Mucosa of descending colon (tissue), 3 donors: ENCODE results near the gene PLA2G4E. TPM values are rescaled to one million over a fixed set of nuclear protein-coding genes. Genes with fewer than 3 reads are reported as not detected.

Experiments used
- ATAC-seq: fragments of 200-7000 bp; cut with Tn5 transposase; one replicate; pipeline ENCODE4 v1.9.1; 2020; ENCODE audit warnings: mild to moderate bottlenecking, moderate library complexity
- DNase-seq, 3 donors: peaks; one replicate each; pipeline ENCODE4 v3.0.0-alpha.2; 2020
- H3K36me3 ChIP-seq: fragments of 200-600 bp; one replicate; pipeline ENCODE4 v1.8.0; 2021; ENCODE audit warnings: low read depth, mild to moderate bottlenecking
- H3K4me1 ChIP-seq: fragments of 200-600 bp; one replicate; pipeline ENCODE4 v1.8.0; 2021; ENCODE audit warnings: low read depth, mild to moderate bottlenecking
- H3K4me3 ChIP-seq: fragments of 200-600 bp; one replicate; pipeline ENCODE4 v1.8.0; 2021; ENCODE audit warnings: mild to moderate bottlenecking
- H3K9me3 ChIP-seq: fragments of 200-600 bp; one replicate; pipeline ENCODE4 v1.8.0; 2021; ENCODE audit warnings: mild to moderate bottlenecking
- intact Hi-C, 2 donors: fragments of 100-400 bp; cut with DNase I in 1 of 2; cut with micrococcal nuclease in 1 of 2; formaldehyde crosslinking; loops; one replicate each; pipeline versions ENCODE4 v1.11.0 to v1.11.1; 2022; cut with DNase I, micrococcal nuclease
- total RNA-seq, 3 donors: library from RNA; stranded (reverse); fragmentation: NEBNext Ultra II Directional in 2 of 3; extraction: Animal tissue kit (Norgen Biotek cat#: 25700) in 2 of 3; gene quantifications; one replicate each; pipeline versions ENCODE4 v1.2.1 to v1.2.4, GENCODE V29; 2021 to 2023
- TF ChIP-seq, protein P1 (sequence below): fragments of 200-600 bp; IDR thresholded peaks from one replicate; pipeline ENCODE4 v1.8.0; 2022; ENCODE audit warnings: antibody characterized with exemption, mild to moderate bottlenecking
- donor health status: DM: no; HTN: no; CAD: no; lungs with moderate emphysema.
- donor health status: DM: no; HTN: no; CAD: no.
- donor health status: DM: no; HTN: yes; CAD: no.

Gene PLA2G4E
- total RNA-seq, 3 donors from 2014 or later, result 0.06 to 0.27 (median 0.09) TPM

DNA sequence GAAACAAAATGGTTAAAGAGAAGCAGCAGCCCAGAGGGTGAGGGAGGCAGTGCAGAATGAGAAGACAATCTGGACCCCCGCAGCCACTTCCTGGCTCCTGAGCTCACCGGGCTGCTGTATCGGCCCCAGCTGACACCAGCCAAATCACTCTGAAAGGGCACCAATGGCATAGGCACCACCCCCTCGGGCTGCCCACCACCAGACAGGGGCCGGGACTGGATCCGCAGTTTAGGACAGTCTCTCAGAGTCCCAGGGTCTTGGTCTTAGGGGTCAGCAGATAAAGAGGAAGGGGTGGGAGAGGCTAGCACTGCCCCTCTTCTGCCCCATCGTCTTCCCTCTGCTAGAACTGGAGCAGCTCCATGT, 30.6 kb downstream of the PLA2G4E start:
- intact Hi-C loops, result no loop called here
- H3K4me3 ChIP-seq, result no peak overlapping the region
- peak in 1 of 3 donors; percentile 24 for DNase-seq
- H3K9me3 ChIP-seq, result no peaks in the 10 kb centered on the region
- ATAC-seq, result no peak
- no peaks in the 10 kb centered on the region for H3K36me3 ChIP-seq
- TF ChIP-seq, protein P1, sequence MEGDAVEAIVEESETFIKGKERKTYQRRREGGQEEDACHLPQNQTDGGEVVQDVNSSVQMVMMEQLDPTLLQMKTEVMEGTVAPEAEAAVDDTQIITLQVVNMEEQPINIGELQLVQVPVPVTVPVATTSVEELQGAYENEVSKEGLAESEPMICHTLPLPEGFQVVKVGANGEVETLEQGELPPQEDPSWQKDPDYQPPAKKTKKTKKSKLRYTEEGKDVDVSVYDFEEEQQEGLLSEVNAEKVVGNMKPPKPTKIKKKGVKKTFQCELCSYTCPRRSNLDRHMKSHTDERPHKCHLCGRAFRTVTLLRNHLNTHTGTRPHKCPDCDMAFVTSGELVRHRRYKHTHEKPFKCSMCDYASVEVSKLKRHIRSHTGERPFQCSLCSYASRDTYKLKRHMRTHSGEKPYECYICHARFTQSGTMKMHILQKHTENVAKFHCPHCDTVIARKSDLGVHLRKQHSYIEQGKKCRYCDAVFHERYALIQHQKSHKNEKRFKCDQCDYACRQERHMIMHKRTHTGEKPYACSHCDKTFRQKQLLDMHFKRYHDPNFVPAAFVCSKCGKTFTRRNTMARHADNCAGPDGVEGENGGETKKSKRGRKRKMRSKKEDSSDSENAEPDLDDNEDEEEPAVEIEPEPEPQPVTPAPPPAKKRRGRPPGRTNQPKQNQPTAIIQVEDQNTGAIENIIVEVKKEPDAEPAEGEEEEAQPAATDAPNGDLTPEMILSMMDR, result no peak
- no peaks in the 10 kb centered on the region for H3K4me1 ChIP-seq

DNA sequence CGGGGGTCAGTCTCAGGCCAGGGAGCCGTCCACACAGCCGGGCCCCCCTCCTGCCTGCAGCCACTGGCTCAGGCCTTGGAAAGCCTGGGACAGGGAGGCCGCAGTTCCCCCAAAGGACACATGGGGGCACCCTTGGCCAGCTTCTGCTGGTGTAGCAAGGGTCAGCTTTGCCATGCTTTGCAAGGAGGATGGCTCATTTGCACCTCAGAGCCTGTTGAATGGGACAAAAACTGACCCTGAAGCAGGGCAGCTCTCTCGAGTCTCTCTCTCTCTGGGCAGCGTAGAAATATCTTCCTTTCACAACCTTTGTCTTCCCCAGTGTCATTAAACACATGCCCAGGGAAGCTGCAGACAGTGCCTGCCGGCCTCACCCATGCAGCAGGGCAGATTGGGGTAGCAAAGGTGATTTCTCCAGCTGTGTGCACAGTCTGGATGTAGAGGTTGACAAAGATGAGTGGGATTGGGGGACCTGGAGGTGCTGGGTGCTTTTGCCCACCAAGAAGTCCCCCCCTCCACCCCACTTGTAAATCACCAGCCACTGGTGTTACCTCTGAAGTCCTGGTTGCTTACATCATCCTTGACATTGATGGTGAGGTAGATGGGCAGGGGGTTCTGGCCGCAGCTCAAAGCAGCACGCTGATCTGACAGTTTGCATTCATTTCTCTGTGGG, 31.1 kb downstream of the PLA2G4E start:
- Histone ChIP-seq H3K4me1 (no peaks in the 10 kb centered on the region), H3K9me3 (no peaks in the 10 kb centered on the region), H3K4me3 (no peak overlapping the region), H3K36me3 (no peaks in the 10 kb centered on the region)
- DNase-seq, result peak; percentile 82 to 94 (median 92)
- intact Hi-C loops, result loop anchor here (5.0 to 10.0 kb wide), 2 partner anchors 68 to 95 kb away; no protein-coding TSS in a partner anchor
- TF ChIP-seq, protein P1, result peak; percentile 99
- peak; percentile 96 for ATAC-seq

DNA sequence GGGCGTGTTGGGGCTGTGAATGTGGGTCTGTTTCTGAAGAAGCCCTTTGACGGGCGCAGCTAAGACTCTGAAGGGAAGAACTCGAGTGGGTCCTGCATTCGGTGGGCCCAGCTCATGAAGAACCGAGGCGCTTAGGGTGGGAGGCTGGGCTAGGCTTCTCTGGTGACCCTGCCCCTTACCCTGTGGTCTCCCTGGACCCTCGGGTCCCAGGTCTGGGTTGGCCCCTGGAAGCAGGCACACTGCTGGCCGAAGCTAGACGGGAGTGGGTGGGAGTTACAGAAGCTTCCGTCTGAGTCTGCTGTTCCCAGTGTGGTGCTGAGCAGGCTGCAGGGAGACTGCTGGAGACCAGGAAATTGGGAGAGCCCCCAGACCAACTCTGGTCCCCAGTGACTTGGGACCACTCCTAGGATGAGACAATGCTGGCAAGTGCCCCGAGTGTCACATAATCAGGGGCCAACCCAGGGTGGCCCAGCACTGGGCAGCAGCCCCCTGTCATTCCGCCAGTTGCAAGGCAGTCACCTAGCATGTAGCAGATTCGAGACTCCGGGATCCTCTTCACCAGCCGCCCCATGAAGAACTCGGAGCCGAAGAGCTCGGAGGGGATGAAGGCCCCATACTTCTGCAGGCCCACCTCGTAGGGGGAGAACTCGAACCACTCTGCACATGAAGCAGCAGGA, 31.8 kb downstream of the PLA2G4E start:
- intact Hi-C loops, result loop anchor here (5.0 to 10.0 kb wide), 2 partner anchors 68 to 96 kb away; no protein-coding TSS in a partner anchor
- TF ChIP-seq, protein P1, result no peak
- Histone ChIP-seq H3K36me3 (no peaks in the 10 kb centered on the region), H3K9me3 (no peaks in the 10 kb centered on the region), H3K4me3 (no peak overlapping the region), H3K4me1 (no peaks in the 10 kb centered on the region)
- ATAC-seq, result no peak
- no peak for DNase-seq

DNA sequence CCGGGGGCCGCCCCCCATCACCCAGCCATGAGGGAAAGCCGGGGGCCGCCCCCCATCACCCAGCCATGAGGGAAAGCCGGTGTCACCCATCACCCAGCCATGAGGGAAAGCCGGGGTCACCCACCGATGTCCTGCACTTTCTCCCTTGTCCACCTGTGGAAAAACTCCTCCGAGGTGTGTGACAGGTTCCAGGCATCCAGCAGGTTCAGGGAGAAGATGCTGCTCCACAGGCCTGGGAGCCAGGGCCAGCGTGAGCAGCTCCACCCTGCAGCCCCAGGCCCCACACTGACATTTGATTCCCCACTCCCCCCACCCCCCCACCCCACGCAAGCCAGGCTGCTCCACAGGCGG, 32.9 kb downstream of the PLA2G4E start:
- Histone ChIP-seq H3K36me3 (no peaks in the 10 kb centered on the region), H3K4me3 (no peak overlapping the region), H3K9me3 (no peaks in the 10 kb centered on the region), H3K4me1 (peaks cover 2% of the 10 kb centered on the region)
- TF ChIP-seq, protein P1, result no peak
- intact Hi-C loops, result loop anchor here (5.0 to 10.0 kb wide), 2 partner anchors 69 to 97 kb away; no protein-coding TSS in a partner anchor
- ATAC-seq (no peak), DNase-seq (no peak)

DNA sequence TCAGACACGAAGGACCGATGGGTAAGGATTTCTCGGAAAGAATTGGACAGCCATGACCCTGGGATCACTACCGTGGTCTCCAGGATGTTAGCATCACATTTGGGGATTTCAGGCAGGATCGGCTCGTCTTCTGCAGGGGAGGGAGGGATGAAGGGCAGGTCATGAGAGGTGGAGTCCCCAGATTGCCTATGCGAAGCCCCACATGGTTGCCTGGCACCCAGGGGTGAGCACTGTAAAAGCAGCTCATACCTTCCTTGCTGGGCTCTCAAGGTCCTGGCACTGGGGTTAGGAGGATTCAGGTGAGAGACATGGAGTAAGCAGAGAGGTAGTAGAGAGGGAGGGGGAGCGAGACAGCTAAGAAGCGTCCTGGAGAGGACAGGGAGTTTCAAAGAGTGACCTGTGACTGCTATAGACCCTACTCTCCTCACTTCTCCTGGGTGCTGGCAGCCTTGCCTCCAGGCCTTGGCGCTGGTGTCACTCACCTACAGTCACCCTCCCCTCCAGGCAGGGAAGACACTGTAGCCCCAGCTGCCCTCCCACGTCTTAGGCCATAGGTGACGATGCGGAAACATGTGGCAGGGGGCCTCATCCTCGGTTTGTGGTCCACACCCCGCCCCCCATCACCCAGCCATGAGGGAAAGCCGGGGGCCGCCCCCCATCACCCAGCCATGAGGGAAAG, 33.5 kb downstream of the PLA2G4E start:
- TF ChIP-seq, protein P1, result no peak
- DNase-seq (no peak), ATAC-seq (no peak)
- H3K4me1 ChIP-seq, result peaks cover 2% of the 10 kb centered on the region
- H3K4me3 ChIP-seq, result no peak overlapping the region
- H3K36me3 ChIP-seq, result no peaks in the 10 kb centered on the region
- intact Hi-C loops, result loop anchor here (5.0 to 10.0 kb wide), 2 partner anchors 70 to 97 kb away; no protein-coding TSS in a partner anchor
- no peaks in the 10 kb centered on the region for H3K9me3 ChIP-seq
